Gastrocnemius medialis (tissue), 4 donors: ENCODE data around the gene IRAK1BP1.

Experiments
- POLR2A ChIP-seq, 2 donors: fragments of 450-650 bp; IDR thresholded peaks; one replicate each; pipeline ENCODE4 v1.6.1; 2017; ENCODE audit warnings: antibody characterized with exemption in 2 of 2, mild to moderate bottlenecking in 2 of 2, moderate library complexity in 2 of 2
- TF ChIP-seq, protein P1 (sequence below), 5 experiments: fragments of 450-650 bp in 3 of 5; fragments of 200-600 bp in 2 of 5; sonication (generic) in 2 of 5; IDR thresholded peaks in 4 of 5; conservative IDR thresholded peaks in 1 of 5; 1 replicate in 4 of 5; 2 replicates in 1 of 5; pipeline ENCODE4 v1.5.1; 2016 to 2019; ENCODE audit warnings: antibody characterized with exemption in 5 of 5, mild to moderate bottlenecking in 3 of 5, moderate library complexity in 3 of 5

DNA sequence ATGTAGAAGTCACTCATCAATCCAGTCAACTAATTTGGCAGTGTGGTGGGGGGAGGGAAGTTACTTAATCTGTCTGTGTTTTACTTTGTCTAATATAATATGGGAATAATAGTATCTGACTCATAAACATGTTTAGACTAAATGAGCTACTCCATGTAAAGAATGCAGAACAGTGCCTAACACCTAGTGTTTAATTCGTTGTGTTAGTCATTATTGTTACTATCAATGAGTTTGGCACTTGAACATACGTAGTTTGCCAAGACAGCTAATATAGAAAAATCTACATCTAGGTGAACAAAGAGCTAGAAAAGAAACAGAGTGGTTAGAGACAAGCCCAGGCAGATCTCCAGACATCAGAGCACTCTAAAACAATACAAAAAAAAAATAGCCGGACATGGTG is 49.1 kb downstream of the IRAK1BP1 start:
- TF ChIP-seq, protein P1, sequence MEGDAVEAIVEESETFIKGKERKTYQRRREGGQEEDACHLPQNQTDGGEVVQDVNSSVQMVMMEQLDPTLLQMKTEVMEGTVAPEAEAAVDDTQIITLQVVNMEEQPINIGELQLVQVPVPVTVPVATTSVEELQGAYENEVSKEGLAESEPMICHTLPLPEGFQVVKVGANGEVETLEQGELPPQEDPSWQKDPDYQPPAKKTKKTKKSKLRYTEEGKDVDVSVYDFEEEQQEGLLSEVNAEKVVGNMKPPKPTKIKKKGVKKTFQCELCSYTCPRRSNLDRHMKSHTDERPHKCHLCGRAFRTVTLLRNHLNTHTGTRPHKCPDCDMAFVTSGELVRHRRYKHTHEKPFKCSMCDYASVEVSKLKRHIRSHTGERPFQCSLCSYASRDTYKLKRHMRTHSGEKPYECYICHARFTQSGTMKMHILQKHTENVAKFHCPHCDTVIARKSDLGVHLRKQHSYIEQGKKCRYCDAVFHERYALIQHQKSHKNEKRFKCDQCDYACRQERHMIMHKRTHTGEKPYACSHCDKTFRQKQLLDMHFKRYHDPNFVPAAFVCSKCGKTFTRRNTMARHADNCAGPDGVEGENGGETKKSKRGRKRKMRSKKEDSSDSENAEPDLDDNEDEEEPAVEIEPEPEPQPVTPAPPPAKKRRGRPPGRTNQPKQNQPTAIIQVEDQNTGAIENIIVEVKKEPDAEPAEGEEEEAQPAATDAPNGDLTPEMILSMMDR (IDR thresholded peaks at IDR 0.05 in 4 of 5, conservative IDR thresholded peaks at IDR 0.05 in 1 of 5): no peak
- no peak for TF ChIP-seq POLR2A (IDR thresholded peaks at IDR 0.05)
